Measurements from ENCODE around the gene FZR1. TPM values are rescaled to one million over a fixed set of nuclear protein-coding genes. Genes with fewer than 3 reads are reported as not detected.

Gene FZR1
- polyA plus RNA-seq, 3 donors: 40.2 to 48.1 (median 47.1) TPM

GRCh38 chr19:3512562-3513228 lies 6.6 kb downstream of the FZR1 start:
- no peak for DNase-seq (ENCODE audit: low read depth in 3 of 3, low spot score in 2 of 3)

- no peak for DNase-seq (ENCODE audit: low read depth in 3 of 3, low spot score in 2 of 3)
These were observed 7.4 kb downstream of the FZR1 start for GRCh38 chr19:3513229-3514140.

- no peak for DNase-seq (ENCODE audit: low read depth in 3 of 3, low spot score in 2 of 3)
These were observed 8.8 kb downstream of the FZR1 start for GRCh38 chr19:3514930-3515329.

GRCh38 chr19:3515891-3516422 lies 9.8 kb downstream of the FZR1 start:
- no peak for DNase-seq (ENCODE audit: low read depth in 3 of 3, low spot score in 2 of 3)

GRCh38 chr19:3516675-3517207 lies 10.6 kb downstream of the FZR1 start:
- DNase-seq (ENCODE audit: low read depth in 3 of 3, low spot score in 2 of 3): no peak

- DNase-seq (ENCODE audit: low read depth in 3 of 3, low spot score in 2 of 3): no peak
These were observed 11.5 kb downstream of the FZR1 start for GRCh38 chr19:3517638-3518037.

GRCh38 chr19:3518255-3518654 lies 12.1 kb downstream of the FZR1 start:
- no peak for DNase-seq (ENCODE audit: low read depth in 3 of 3, low spot score in 2 of 3)

GRCh38 chr19:3518659-3519058 lies 12.5 kb downstream of the FZR1 start:
- DNase-seq (ENCODE audit: low read depth in 3 of 3, low spot score in 2 of 3): no peak

- no peak for DNase-seq (ENCODE audit: low read depth in 3 of 3, low spot score in 2 of 3)
These were observed 13.0 kb downstream of the FZR1 start for GRCh38 chr19:3519126-3519525.

GRCh38 chr19:3520166-3521103 lies 14.3 kb downstream of the FZR1 start:
- no peak for DNase-seq (ENCODE audit: low read depth in 3 of 3, low spot score in 2 of 3)

- DNase-seq (ENCODE audit: low read depth in 3 of 3, low spot score in 2 of 3): no peak
These were observed 15.0 kb downstream of the FZR1 start for GRCh38 chr19:3521104-3521445.

- DNase-seq (ENCODE audit: low read depth in 3 of 3, low spot score in 2 of 3): no peak
These were observed 16.6 kb downstream of the FZR1 start for GRCh38 chr19:3522421-3523360.

- no peak for DNase-seq (ENCODE audit: low read depth in 3 of 3, low spot score in 2 of 3)
These were observed 17.4 kb downstream of the FZR1 start for GRCh38 chr19:3523361-3524077.

GRCh38 chr19:3524078-3524842 lies 18.1 kb downstream of the FZR1 start:
- no peak for DNase-seq (ENCODE audit: low read depth in 3 of 3, low spot score in 2 of 3)

- no peak for DNase-seq (ENCODE audit: low read depth in 3 of 3, low spot score in 2 of 3)
These were observed 18.9 kb downstream of the FZR1 start for GRCh38 chr19:3524904-3525451.

GRCh38 chr19:3526507-3527237 lies 20.6 kb downstream of the FZR1 start:
- DNase-seq (ENCODE audit: low read depth in 3 of 3, low spot score in 2 of 3): no peak

Data from right renal cortex interstitium (tissue), 3 donors.